HuH-7 (cell line): ENCODE measurements around the gene CD34.
"Not testable (repeated sequence)": the region's sequence is repeated elsewhere in the genome, so short reads cannot be mapped to it uniquely, and the experiment has no call there.

ENCODE experiments used
- DNase-seq: peaks from one replicate; pipeline ENCODE4 v3.0.0; 2011; ENCODE audit warnings: low spot score

Gene CD34

DNA sequence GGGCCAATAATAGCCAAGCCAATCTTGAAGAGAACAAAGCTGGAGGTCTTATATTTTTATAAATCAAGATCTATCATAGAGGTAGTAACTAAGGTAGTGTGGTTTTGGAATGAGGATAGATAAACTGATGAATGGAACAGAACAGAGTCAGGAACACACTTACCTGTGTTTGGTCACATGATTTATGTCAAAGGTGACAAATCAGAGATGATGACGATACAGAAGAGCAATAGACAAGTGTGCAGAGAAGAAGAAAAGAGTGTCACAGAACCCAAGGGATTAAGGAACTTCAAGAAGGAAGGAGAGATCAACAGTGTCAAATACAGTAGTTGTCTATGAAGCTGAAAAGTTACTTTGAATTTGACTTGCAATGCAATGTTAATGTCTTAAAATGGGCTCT lies 16.1 kb upstream of the CD34 start:
- no peak for DNase-seq

DNA sequence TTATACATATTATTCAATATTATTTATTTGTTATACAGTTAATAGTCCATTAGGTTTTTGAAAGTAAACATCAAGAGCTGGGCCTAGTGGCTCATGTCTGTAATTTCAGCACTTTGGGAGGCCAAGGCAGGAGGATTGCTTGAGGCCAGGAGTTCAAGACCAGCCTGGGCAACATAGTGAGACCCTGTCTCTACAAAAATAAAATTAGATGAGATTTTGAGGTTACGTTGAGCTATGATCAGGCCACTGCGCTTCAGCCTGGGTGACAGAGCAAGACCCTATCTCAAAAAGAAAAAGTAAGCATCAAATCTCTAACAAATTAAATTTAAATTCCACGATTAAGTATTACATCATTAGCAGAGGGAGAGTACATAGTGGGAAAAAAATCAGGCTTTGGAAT lies 15.0 kb upstream of the CD34 start:
- DNase-seq, result not testable (repeated sequence)

DNA sequence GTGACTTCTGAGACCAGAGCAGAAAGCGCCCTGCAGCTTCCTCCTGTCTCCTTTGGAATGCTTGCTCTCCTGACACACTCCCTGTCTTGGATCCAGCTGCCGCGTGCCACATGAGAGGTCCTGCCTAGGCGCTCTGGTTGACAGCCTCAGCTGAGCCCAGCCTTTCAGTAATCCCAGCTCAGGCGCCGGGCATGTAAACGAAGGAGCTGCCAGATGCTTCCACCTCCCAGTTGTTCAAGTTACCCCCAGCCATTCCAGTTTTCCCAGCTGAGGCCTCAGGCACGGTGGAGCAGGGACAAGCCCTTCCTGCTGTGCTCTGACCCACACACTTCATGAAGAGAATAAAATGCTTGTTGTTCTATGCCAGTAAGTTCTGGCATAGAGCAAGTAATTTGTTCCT lies 14.3 kb upstream of the CD34 start:
- no peak for DNase-seq

GRCh38 chr1:207923561-207923960 lies 12.6 kb upstream of the CD34 start:
- DNase-seq, result no peak

GRCh38 chr1:207923121-207923520 lies 12.2 kb upstream of the CD34 start:
- no peak for DNase-seq

- no peak for DNase-seq
Measured at GRCh38 chr1:207922554-207922953, 11.6 kb upstream of the CD34 start.

- no peak for DNase-seq
Measured at GRCh38 chr1:207921321-207921720, 10.4 kb upstream of the CD34 start.

DNA sequence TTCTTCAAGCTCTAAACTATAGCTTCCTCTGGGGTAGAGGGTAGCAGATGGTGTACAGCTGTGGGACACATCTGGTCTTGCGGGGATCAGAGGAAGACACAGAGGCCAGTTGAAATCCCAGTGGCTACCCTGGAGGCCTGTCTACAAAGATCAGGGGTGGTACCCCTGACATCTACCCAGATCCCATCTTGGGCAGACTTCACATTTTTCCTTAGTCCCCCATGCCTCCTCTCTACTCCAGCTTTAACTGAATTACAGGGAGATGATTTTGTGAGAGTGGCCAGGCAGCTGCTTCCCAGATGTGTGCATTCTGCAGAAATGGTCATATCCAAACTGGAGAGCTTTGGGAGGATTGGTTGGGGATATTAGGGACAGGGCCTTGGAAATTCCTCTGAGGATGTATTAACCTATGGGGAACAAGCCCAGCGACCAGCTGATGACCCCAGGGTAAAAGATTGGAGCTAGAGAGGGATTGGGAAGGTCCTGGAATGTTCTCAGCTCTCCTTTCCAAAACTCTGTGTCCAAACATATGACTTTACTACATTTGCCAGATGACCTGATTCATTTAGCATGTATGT lies 9.6 kb upstream of the CD34 start:
- DNase-seq, result no peak

GRCh38 chr1:207919523-207920170 lies 8.7 kb upstream of the CD34 start:
- no peak for DNase-seq

DNA sequence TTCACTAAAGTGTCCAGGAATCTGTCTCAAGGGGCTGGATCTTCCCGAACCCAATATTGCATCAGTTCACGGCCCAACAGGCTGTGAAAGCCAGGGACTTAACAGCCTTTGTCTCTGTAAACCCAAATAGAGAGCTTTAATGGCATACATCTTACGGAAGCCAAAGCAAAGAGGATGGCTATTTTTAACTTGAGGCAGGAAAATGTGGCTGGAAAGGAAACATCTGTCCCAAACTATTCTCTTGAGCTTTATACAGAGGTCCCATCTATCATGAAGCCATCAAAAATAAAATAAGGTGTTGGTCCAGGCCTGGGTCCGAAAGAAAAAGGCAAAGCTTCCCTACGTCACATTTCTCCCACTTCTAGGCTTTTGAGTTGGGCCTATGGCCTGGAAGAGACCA lies 7.7 kb upstream of the CD34 start:
- no peak for DNase-seq

GRCh38 chr1:207918011-207918410 lies 7.1 kb upstream of the CD34 start:
- no peak for DNase-seq

- DNase-seq, result no peak
Measured at GRCh38 chr1:207917080-207917479, 6.2 kb upstream of the CD34 start.

DNA sequence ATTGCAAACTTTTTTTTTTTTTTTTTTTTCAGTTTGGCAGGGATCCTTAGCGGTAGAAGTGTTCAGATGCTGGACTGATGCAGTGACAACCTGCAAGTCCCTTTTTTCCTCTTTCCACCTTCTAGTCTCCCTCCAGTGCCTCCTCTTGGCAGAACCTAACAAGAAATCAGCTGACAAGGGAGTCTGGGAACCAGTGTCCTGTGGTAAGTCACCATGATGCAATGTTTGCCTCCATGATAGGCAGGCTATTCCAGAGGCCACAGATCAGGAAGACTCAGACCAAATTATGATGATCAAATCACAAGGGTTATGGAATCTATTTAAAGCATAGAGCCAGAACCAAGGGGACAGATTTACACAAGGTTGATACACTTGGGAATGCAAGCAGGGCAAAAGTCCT lies 3.0 kb upstream of the CD34 start:
- DNase-seq, result no peak

DNA sequence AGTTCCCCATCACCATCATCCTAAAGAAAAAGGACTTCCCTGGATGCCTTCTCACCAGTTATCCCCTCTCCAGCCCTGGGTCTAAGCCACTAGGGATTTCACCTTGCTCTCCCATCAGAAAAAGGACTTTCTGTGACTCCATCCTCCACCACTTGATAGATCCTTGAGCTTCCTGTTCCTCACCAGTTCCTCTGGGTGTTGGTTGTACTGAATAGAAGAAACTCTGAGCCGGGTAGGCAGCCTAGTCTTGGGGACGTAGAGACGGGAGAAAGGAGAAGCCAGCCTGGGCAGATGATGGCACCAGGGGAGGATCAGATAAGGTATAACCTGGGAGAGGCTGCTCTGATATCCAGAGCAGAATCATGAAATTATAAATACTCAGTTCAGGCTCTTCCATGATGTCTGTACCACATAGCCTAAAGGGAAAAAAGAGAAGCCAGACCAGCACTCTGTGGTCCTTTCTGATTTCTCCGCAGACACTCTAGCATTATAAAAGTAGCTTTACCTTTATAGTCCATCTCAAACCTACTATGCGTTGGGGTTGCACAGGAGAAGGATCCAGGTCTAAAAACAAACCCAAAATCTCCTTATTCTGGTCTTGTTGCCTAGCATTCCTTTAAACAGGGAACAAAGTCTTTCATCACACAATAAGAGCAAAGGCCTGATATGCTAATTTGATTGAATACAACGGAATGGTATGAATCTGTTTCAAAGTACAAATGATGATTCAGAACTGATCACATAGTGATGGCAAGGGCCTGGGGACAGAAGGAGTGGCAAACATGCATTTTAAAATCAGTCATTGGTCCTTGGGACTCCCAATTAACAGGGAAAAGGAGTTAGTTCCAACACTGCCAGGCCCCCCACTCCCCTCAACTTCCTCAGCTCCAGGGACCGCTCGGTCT lies 1.2 kb upstream of the CD34 start:
- DNase-seq, result no peak

GRCh38 chr1:207909687-207910086 lies 1.2 kb downstream of the CD34 start:
- DNase-seq, result no peak

- DNase-seq, result no peak
Measured at GRCh38 chr1:207908107-207908734, 2.7 kb downstream of the CD34 start.

DNA sequence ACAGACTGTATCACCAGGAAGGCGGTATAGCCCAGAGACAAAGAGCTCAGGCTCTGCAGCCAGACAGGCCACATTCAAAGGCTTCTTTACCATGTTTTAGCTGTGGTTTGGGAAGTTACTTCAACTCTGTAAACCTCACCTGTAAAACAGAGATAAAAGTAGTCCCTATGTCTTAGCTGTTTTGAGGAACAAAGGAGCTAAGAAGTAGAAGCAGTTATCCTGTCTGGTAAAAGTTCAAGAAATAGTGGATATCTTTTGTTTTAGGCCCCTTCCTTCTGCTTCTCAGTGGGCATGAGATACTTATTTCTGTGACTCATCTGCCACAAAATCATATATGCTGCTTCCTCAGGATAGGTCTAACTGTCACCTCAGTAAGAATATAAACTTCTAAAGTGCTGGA lies 6.5 kb downstream of the CD34 start:
- no peak for DNase-seq

DNA sequence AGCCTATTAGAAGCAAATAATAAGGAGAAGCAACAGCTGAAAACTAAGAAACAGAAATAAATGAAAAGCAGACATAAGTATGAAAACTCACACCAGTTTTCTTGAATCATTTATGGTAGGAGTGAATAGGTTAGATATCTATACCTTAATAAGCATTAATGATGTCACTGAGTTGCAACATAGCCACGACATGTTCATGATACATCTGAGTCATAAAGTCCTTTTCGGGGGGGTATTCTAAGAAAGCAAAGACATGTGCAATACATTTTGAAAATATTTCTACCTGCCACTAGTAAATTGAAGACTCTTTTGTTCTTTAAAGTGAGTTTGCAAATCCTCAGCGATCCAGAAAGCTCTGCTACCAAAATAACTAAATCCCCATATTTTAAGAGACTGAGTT lies 7.2 kb downstream of the CD34 start:
- DNase-seq, result no peak

DNA sequence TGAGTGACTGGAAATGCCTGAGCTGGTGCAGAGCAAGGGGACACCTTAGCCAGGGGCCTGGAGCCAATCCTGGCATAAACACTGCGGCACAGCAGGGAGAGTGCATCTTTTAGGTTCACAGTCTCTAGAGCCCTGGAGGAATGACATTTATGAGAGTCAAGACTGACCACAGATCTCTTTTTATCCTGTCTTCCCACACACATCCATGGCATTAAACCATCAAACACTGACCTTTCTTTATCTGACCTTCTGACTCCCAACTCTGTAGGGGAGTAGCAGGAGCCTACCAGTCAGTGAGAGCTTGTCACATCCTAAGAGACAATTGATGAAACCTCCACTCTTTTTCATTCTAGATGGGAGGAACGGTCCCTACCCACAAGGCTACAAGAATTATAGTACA lies 7.9 kb downstream of the CD34 start:
- DNase-seq, result no peak

DNA sequence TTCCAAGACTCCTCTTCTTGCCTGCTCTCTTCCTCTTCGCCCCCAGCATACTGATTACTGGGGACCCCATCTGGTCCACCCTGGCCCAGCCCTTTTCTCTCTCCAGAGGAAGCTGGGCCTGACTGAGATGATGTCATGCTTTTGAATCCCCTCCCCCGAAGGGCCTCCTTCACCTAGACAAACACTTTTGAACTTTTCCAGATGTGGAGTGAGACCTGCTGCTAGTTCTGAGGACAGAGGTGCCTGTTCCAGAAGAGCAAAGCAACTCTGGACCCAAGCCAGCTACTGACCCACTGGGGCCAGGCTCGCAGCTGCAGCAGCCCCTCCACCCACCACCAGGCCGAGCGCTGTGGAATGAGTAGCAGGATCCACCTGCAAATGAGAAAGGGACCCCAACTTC lies 8.4 kb downstream of the CD34 start:
- DNase-seq, result no peak

DNA sequence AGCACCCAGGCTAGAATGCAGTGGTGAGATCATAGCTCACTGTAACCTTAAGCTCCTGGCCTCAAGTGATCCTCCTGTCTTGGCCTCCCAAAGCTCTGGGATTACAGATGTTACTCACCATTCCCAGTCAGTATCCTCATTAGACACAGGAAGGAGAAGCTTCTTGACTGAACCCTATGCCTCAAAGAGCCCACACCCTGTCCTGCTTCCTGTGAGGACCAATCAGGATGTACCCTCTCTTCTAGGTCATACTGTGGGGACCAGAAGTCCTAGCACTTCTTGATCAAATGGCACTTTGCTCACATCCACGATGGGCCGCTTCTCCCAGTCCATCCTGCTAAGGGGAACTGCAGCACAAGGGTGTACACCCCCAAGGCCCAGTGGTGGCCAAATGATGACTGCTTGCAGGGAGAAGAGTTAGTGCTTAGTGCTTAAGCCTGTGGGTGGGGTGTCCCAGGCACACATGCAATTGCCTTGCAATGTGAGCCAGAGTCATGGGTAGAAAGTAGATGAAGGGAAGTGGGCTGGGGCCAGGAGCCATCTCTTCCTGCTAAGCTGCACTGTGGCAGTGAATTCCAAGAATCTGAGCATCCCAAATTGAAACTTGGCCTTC lies 9.8 kb downstream of the CD34 start:
- DNase-seq, result no peak

DNA sequence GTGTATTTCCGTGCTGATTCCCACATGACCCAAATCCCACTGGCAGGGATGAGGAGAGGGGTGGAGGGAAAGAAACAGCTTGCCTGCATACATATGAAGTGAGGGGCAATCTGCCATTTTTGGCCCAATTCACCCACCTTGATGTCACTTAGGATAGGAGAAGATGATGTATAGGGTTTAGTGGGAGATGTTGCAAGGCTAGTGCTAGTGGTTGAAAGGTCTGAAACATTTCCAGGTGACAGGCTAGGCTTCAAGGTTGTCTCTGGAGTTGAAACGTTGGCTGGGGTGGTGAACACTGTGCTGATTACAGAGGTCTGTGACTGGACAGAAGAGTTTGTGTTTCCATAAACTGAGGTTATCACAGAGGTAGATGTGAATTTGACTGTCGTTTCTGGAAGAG lies 12.1 kb downstream of the CD34 start:
- DNase-seq, result no peak
